BJ (cell line): Measurements from ENCODE around the gene ADSS1. TPM values are rescaled to one million over a fixed set of nuclear protein-coding genes. Genes with fewer than 3 reads are reported as not detected.
A peak's percentile ranks its signal among the peaks of the same experiment; 100 is the strongest.

Experiments
- CTCF ChIA-PET: fragments of 350-600 bp; formaldehyde crosslinking; extraction: SDS; loops from one replicate; lab custom pipeline; 2021; ENCODE audit warnings: antibody characterized with exemption, inconsistent platforms; lab: Yijun Ruan, JAX
- POLR2A ChIA-PET: fragments of 300-600 bp; sonication (Branson Sonifier 250); formaldehyde crosslinking; extraction: SDS; loops from one replicate; lab custom pipeline; 2021; ENCODE audit warnings: antibody characterized with exemption; lab: Charles Lee
- DNase-seq: peaks from one replicate; pipeline ENCODE4 v3.0.0-alpha.2; 2011; ENCODE audit warnings: low read depth
- H3K27me3 ChIP-seq: 2 replicates; pipeline ENCODE4 v1.6.0; 2011; ENCODE audit warnings: low read length; ENCODE audit not compliant: control insufficient read depth, insufficient read depth
- H3K36me3 ChIP-seq: 2 replicates; pipeline ENCODE4 v1.5.1; 2011; ENCODE audit warnings: low read length; ENCODE audit not compliant: control insufficient read depth, insufficient read depth
- H3K4me3 ChIP-seq: 2 replicates; pipeline ENCODE4 v1.5.1; 2011; ENCODE audit warnings: low read depth, mild to moderate bottlenecking, control low read depth, low read length
- polyA plus RNA-seq: library from polyadenylated mRNA; depleted of rRNA; stranded (reverse); fragments of >200 nt; gene quantifications from 2 replicates; pipeline ENCODE4 v1.2.3, GENCODE V29; 2011
- TF ChIP-seq, protein P1 (sequence below): IDR thresholded peaks from 2 replicates; pipeline ENCODE4 v1.5.1; 2011; ENCODE audit warnings: low read depth, mild to moderate bottlenecking, control low read depth, inconsistent platforms, low read length, moderate library complexity; ENCODE audit not compliant: insufficient read depth

ADSS1 gene
- polyA plus RNA-seq, 1 experiment: 4.5 TPM

DNA sequence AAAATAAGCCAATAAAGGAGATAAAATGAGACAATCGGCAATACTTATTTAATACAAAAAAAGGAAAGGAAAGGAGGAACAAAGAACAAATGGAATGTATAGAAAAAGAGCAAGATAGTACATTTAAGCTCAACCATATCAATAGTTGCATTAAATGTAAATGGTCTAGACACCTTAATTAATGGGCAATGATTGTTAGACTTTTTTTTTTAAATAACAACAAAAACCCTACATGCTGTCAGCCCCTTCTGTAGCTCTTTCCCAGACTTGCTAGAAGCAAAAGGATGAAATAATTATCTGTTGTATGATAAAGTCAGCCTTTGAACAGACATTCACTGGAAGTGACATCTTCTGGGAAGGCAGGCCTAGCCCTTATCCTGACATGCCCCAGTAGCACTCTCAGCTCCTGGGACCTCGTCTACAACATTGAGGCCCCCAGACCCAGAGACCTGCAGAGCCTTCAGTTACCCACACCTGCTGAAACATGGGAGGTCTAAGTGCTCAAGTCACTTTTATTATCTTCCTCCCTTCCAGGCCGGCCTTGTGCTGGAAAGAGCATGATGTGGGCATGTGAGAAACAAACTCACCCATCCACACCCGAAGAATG lies 42.3 kb downstream of the ADSS1 start:
- H3K36me3 ChIP-seq: peaks cover 10% of the 10 kb centered on the region
- H3K4me3 ChIP-seq: no peak overlapping the region
- TF ChIP-seq, protein P1, sequence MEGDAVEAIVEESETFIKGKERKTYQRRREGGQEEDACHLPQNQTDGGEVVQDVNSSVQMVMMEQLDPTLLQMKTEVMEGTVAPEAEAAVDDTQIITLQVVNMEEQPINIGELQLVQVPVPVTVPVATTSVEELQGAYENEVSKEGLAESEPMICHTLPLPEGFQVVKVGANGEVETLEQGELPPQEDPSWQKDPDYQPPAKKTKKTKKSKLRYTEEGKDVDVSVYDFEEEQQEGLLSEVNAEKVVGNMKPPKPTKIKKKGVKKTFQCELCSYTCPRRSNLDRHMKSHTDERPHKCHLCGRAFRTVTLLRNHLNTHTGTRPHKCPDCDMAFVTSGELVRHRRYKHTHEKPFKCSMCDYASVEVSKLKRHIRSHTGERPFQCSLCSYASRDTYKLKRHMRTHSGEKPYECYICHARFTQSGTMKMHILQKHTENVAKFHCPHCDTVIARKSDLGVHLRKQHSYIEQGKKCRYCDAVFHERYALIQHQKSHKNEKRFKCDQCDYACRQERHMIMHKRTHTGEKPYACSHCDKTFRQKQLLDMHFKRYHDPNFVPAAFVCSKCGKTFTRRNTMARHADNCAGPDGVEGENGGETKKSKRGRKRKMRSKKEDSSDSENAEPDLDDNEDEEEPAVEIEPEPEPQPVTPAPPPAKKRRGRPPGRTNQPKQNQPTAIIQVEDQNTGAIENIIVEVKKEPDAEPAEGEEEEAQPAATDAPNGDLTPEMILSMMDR: no peak
- DNase-seq: no peak
- CTCF ChIA-PET: interaction anchor here (0.6 to 6.3 kb wide), 10 partner anchors 8 to 130 kb away, joined by 3 to 76 read pairs (median 4); partner anchors contain the start of gene SIVA1
- POLR2A ChIA-PET: interaction anchor here (0.6 kb wide), 1 partner anchor 60 kb away, joined by 12 read pairs; no protein-coding TSS in a partner anchor
- no peaks in the 10 kb centered on the region for H3K27me3 ChIP-seq

DNA sequence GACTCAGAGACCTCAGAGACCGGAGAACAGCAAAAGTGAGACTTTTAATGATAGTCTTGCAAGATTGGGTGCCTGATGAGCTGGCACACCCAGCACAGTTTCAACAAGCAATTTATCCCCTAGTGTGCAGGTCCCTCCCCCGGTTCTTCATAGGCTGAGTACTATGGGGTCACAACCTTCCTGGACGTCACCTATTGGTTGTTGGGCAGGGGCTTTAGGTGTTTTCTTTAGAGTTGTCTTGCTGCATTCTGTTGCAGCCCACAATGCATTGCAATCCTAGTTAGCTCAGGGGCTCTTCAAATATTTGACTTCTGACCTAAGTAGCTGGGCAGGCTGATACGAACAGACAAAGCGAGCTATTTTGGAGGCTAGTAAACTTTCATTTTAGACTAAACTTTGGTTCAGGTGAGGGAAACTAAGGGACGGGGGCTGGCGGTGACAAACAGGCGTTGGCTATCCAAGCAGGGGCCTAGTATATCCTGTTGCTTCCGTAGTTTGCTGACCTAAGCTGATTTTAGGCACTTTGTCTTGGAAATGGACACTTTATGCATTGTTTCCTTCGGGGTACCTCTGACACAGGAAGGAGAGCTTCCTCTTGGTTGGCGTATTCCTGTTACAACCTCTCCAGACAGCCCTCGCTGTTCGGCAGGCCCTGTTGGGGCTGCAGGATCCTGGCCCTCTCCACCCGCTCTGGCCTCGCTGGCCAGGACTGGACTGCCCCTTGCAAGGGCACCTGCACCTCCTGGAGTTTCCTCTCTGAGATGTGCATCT lies 43.0 kb downstream of the ADSS1 start:
- TF ChIP-seq, protein P1: no peak
- ChIA-PET CTCF (interaction anchor here (0.9 to 6.3 kb wide), 6 partner anchors 9 to 129 kb away, joined by 3 to 76 read pairs (median 16); partner anchors contain the start of gene SIVA1), POLR2A (no interaction called here)
- peaks cover 16% of the 10 kb centered on the region for H3K36me3 ChIP-seq
- H3K27me3 ChIP-seq: no peaks in the 10 kb centered on the region
- no peak for DNase-seq
- no peak overlapping the region for H3K4me3 ChIP-seq

DNA sequence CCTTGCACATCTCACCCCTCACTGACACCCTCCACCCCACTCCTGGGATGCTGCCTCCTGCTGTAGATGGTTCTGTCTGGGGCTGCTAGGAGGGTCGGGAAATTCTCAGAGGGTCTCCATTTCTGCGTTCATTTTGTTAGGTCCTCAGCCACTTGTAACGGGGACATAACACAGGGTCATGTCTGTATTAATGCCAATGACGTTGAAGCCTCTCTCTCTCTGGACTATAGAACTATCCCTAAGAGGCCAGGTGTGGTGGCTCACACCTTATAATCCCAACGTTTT lies 43.5 kb downstream of the ADSS1 start:
- no peak for DNase-seq
- ChIA-PET POLR2A (no interaction called here), CTCF (interaction anchor here (1.3 to 6.3 kb wide), 7 partner anchors 9 to 201 kb away, joined by 3 to 76 read pairs (median 12); partner anchors contain the start of gene SIVA1)
- Histone ChIP-seq H3K4me3 (no peak overlapping the region), H3K27me3 (no peaks in the 10 kb centered on the region), H3K36me3 (peaks cover 20% of the 10 kb centered on the region)
- TF ChIP-seq, protein P1: no peak

DNA sequence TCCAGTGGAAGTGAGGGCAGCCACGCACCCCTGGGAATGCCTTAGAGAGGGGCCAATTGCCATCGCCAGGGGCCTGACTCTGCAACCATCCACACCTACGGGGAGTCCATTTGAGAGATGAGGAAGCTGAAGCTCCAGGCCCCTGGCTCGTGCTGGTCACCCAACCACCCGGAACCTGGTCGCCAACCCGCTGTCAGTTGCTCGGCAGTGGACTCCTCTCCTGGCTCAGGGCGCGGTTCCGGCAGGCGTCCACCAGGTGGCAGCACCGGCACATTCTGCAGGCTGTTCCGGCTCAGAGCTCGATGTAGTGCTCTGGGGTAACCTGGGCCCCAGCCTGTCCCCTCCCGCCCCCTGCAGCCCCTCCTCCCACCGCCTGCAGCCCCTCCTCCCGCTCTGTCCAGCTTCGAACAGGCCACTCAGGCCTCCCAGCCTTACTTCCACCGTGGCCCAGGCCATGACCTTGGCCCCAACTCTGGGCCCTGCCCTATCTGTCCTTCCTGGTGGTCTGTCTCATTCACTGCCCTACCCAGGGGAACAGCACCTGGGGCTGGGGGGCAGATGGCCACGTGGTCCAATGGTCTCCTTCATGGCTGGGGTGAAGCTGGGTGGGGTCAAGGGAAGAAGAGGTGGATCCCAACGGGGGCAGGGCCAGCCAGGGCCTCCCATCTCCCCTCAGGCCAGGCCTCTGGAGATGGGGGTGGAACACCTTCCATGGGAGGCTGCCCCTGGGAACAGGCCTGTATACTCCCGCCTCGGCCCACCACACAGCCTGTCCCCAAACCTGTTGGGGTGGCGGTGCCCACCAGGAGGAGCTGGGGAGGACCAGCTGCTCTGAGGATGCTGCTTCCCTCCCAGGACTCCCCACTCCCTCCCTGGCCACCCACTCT lies 44.7 kb downstream of the ADSS1 start:
- Histone ChIP-seq H3K36me3 (peaks cover 25% of the 10 kb centered on the region), H3K27me3 (no peaks in the 10 kb centered on the region), H3K4me3 (no peak overlapping the region)
- peak; percentile 6 for DNase-seq
- TF ChIP-seq, protein P1: peak; percentile 92
- ChIA-PET CTCF (interaction anchor here (0.6 to 6.3 kb wide), 34 partner anchors 8 to 277 kb away, joined by 3 to 76 read pairs (median 4); partner anchors contain the start of gene SIVA1), POLR2A (no interaction called here)
